HG02870 (cell line): ENCODE results near the gene NLGN2.
"Not testable (repeated sequence)": the region's sequence is repeated elsewhere in the genome, so short reads cannot be mapped to it uniquely, and the experiment has no call there.

Experiments
- ATAC-seq: cut with Tn5 transposase; IDR thresholded peaks from one replicate; pipeline ENCODE4 v1.9.1; 2021; ENCODE audit warnings: mild to moderate bottlenecking, moderate library complexity; ENCODE audit not compliant: unreplicated experiment

Gene NLGN2

GRCh38 chr17:7407485-7408251 is at the start of gene NLGN2:
Gene NLGN2 (plus strand): TSS chr17:7407845. CDS start chr17:7408256, 411 bp downstream.
- no peak for ATAC-seq

- ATAC-seq, result no peak
These were observed 45.7 kb upstream of the NLGN2 start for GRCh38 chr17:7361906-7362305.

GRCh38 chr17:7363311-7363710 is 44.3 kb upstream of the NLGN2 start:
- ATAC-seq, result no peak

- not testable (repeated sequence) for ATAC-seq
These were observed 41.7 kb upstream of the NLGN2 start for GRCh38 chr17:7365963-7366362.

- no peak for ATAC-seq
These were observed 40.6 kb upstream of the NLGN2 start for GRCh38 chr17:7367083-7367482.

- no peak for ATAC-seq
These were observed 39.6 kb upstream of the NLGN2 start for GRCh38 chr17:7367918-7368598.

GRCh38 chr17:7368599-7368994 is 39.0 kb upstream of the NLGN2 start:
- ATAC-seq, result not testable (repeated sequence)

GRCh38 chr17:7369825-7370224 is 37.8 kb upstream of the NLGN2 start:
- no peak for ATAC-seq

- ATAC-seq, result no peak
These were observed 36.8 kb upstream of the NLGN2 start for GRCh38 chr17:7370853-7371252.

GRCh38 chr17:7374353-7374752 is 33.3 kb upstream of the NLGN2 start:
- ATAC-seq, result no peak

- ATAC-seq, result no peak
These were observed 28.5 kb upstream of the NLGN2 start for GRCh38 chr17:7379134-7379533.

- ATAC-seq, result no peak
These were observed 27.3 kb upstream of the NLGN2 start for GRCh38 chr17:7380321-7380720.

GRCh38 chr17:7380855-7381683 is 26.6 kb upstream of the NLGN2 start, which contains the start of gene TNK1:
Gene TNK1 (plus strand): TSS chr17:7381089. CDS start chr17:7382927, 1,838 bp downstream.
- no peak for ATAC-seq

- ATAC-seq, result no peak
These were observed 24.7 kb upstream of the NLGN2 start for GRCh38 chr17:7382901-7383300.

- ATAC-seq, result no peak
These were observed 24.3 kb upstream of the NLGN2 start for GRCh38 chr17:7383371-7383741.

- no peak for ATAC-seq
These were observed 23.7 kb upstream of the NLGN2 start for GRCh38 chr17:7383742-7384488.

GRCh38 chr17:7384489-7385081 is 23.1 kb upstream of the NLGN2 start:
- ATAC-seq, result no peak

GRCh38 chr17:7388856-7389255 is 18.8 kb upstream of the NLGN2 start:
- ATAC-seq, result no peak

- ATAC-seq, result no peak
These were observed 17.4 kb upstream of the NLGN2 start for GRCh38 chr17:7389924-7390910.
